Heart right ventricle (tissue), 16 donors: ENCODE measurements around the gene LNX1. TPM values are rescaled to one million over a fixed set of nuclear protein-coding genes. Genes with fewer than 3 reads are reported as not detected.

Source experiments
- ATAC-seq, 8 donors: fragments of 200-7000 bp; cut with Tn5 transposase; one replicate each; pipeline ENCODE4 v1.9.1; 2020; ENCODE audit warnings: mild to moderate bottlenecking in 8 of 8, moderate library complexity in 8 of 8, moderate number of reproducible peaks in 1 of 8
- DNase-seq, 2 donors: peaks; one replicate each; pipeline ENCODE4 v3.0.0-alpha.2; 2020
- H3K27ac ChIP-seq, 10 donors: fragments of 200-600 bp; sonication (generic) in 2 of 10; one replicate each; pipeline versions ENCODE4 v1.5.0 to v1.8.0; 2020 to 2022; ENCODE audit warnings: mild to moderate bottlenecking in 3 of 10
- H3K27me3 ChIP-seq, 7 donors: fragments of 200-600 bp; one replicate each; pipeline ENCODE4 v1.8.0; 2021 to 2022; ENCODE audit warnings: mild to moderate bottlenecking in 2 of 7
- H3K36me3 ChIP-seq, 9 donors: fragments of 200-600 bp; sonication (generic) in 1 of 9; one replicate each; pipeline versions ENCODE4 v1.5.0 to v1.8.0; 2020 to 2022; ENCODE audit warnings: mild to moderate bottlenecking in 2 of 9
- H3K4me1 ChIP-seq, 9 donors: fragments of 200-600 bp; sonication (generic) in 1 of 9; one replicate each; pipeline versions ENCODE4 v1.5.0 to v1.8.0; 2020 to 2022; ENCODE audit warnings: mild to moderate bottlenecking in 4 of 9
- H3K4me3 ChIP-seq, 10 donors: fragments of 200-600 bp; sonication (generic) in 2 of 10; one replicate each; pipeline versions ENCODE4 v1.5.0 to v1.8.0; 2020 to 2022; ENCODE audit warnings: mild to moderate bottlenecking in 7 of 10, moderate library complexity in 2 of 10
- H3K9me3 ChIP-seq, 11 donors: fragments of 200-600 bp in 10 of 11; sonication (generic) in 2 of 11; one replicate each; pipeline versions ENCODE4 v1.5.0 to v1.8.0; 2013 to 2022; ENCODE audit warnings: mild to moderate bottlenecking in 2 of 11, control low read depth in 1 of 11, moderate library complexity in 1 of 11
- CTCF ChIP-seq, 9 donors: fragments of 200-600 bp; sonication (generic) in 2 of 9; IDR thresholded peaks; one replicate each; pipeline versions ENCODE4 v1.5.0 to v1.8.0; 2021 to 2022; ENCODE audit warnings: antibody characterized with exemption in 9 of 9, mild to moderate bottlenecking in 5 of 9, moderate library complexity in 1 of 9
- WGBS, 2 donors: extraction: QIAGEN DNeasy Blood & Tissue Kit; methylation state at CpG; one replicate each; pipeline ENCODE4 v1.1.7; 2013; ENCODE audit warnings: inconsistent platforms in 1 of 2; 5-methylcytosine and 5-hydroxymethylcytosine counted together
- intact Hi-C, 10 donors: fragments of 100-400 bp; cut with DNase I; formaldehyde crosslinking; loops; one replicate each; pipeline versions ENCODE4 v1.11.1 to v1.14.2; 2022
- polyA plus RNA-seq, 2 donors: library from polyadenylated mRNA; stranded (reverse); fragments of 200-250 nt; gene quantifications; one replicate each; pipeline ENCODE4 v1.2.3, GENCODE V29; 2013
- total RNA-seq, 10 donors: library from RNA; stranded (reverse); fragmentation: NEBNext Ultra II Directional in 3 of 10; extraction: Animal tissue kit (Norgen Biotek cat#: 25700) in 3 of 10; gene quantifications; one replicate each; pipeline versions ENCODE4 v1.2.1 to v1.2.4, GENCODE V29; 2021 to 2023
- donor health status: Arrhythmogenic right ventricular cardiomyopathy.
- donor health status: ischemic (EF 13 %, LVEDD 7.1; RV severe dilation, severe dysfunction).
- donor health status: healthy with polysubstance abuse.
- donor health status: DM: no; HTN: yes; CAD: no.
- donor health status: DM: no; HTN: no; CAD: no.
- donor health status: ischemic (EF 25% LVEDD 6.9; RV normal size, moderate dysfunction).
- donor health status: ischemic (EF 25% LVEDD 5.7; RV mildly dilated, moderate dysfunction).
- donor health status: healthy.
- donor health status: DM: yes; HTN: yes; CAD: no.
- donor health status: Ischemic cardiomyopathy.
- donor health status: ischemic (EF 35%, LVEDD 5.7; RV mildly dilated, moderate dysfunction).
- donor health status: nonischemic (EF 11% LVEDD 7.7; RV severe dilation, severe dysfunction).
- donor health status: DM: yes; HTN: yes; CAD: no.
- donor health status: PGD.
- donor health status: ischemic (EF 29% LVEDD 5.4; RV normal size, mild dysfunction).
- donor health status: nonischemic (EF 23%, LVEDD 6.1; RV moderate dilation, normal function).

LNX1 gene
- total and polyA plus RNA-seq, 12 donors, result 2.0 to 16.1 (median 5.6) TPM

GRCh38 chr4:53515076-53515475 is 76.2 kb downstream of the LNX1 start:
- peaks cover 0 to 19% (median 9%) of the 10 kb centered on the region in 9 donors for H3K4me1 ChIP-seq
- intact Hi-C loops, result no loop called here
- DNase-seq (no peak), ATAC-seq (no peak)
- no peaks in the 10 kb centered on the region for H3K9me3 ChIP-seq
- H3K36me3 ChIP-seq, result no peaks in the 10 kb centered on the region
- H3K4me3 ChIP-seq, result no peak overlapping the region
- H3K27me3 ChIP-seq, result no peaks in the 10 kb centered on the region
- no peak overlapping the region for H3K27ac ChIP-seq
- WGBS, 2 donors, result 95 to 98% methylated on average over 4 of the region's 4 CpGs
- TF ChIP-seq CTCF (IDR thresholded peaks at IDR 0.05), result no peak

- Histone ChIP-seq H3K36me3 (no peaks in the 10 kb centered on the region), H3K9me3 (no peaks in the 10 kb centered on the region), H3K27ac (no peak overlapping the region), H3K27me3 (no peaks in the 10 kb centered on the region), H3K4me3 (no peak overlapping the region), H3K4me1 (peaks cover 0 to 24% (median 9%) of the 10 kb centered on the region in 9 donors)
- intact Hi-C loops, result no loop called here
- 0% methylated on average over 1 of the region's 1 CpG for WGBS, 2 donors
- no peak for DNase-seq
- TF ChIP-seq CTCF (IDR thresholded peaks at IDR 0.05), result no peak
- no peak for ATAC-seq
These were observed 76.8 kb downstream of the LNX1 start for GRCh38 chr4:53514509-53514908.

GRCh38 chr4:53512608-53513007 is 78.7 kb downstream of the LNX1 start:
- intact Hi-C loops, result no loop called here
- ATAC-seq (no peak), DNase-seq (no peak)
- WGBS, 2 donors, result 30 to 31% methylated on average over 3 of the region's 3 CpGs
- Histone ChIP-seq H3K36me3 (no peaks in the 10 kb centered on the region), H3K27me3 (no peaks in the 10 kb centered on the region), H3K4me3 (no peak overlapping the region), H3K4me1 (peaks cover 0 to 23% (median 9%) of the 10 kb centered on the region in 9 donors), H3K27ac (no peak overlapping the region), H3K9me3 (no peaks in the 10 kb centered on the region)
- TF ChIP-seq CTCF (IDR thresholded peaks at IDR 0.05), result no peak

GRCh38 chr4:53511014-53511413 is 80.3 kb downstream of the LNX1 start:
- H3K9me3 ChIP-seq, result no peaks in the 10 kb centered on the region
- DNase-seq (no peak), ATAC-seq (peak in 1 of 8 donors; percentile 25)
- peaks cover 0 to 28% (median 9%) of the 10 kb centered on the region in 9 donors for H3K4me1 ChIP-seq
- H3K4me3 ChIP-seq, result no peak overlapping the region
- H3K36me3 ChIP-seq, result peaks cover 0 to 4% (median 0%) of the 10 kb centered on the region in 9 donors
- H3K27ac ChIP-seq, result peak overlapping the region in 3 of 10 donors; percentile 1 to 32 (median 30)
- 32 to 46% methylated on average over 3 of the region's 3 CpGs for WGBS, 2 donors
- TF ChIP-seq CTCF (IDR thresholded peaks at IDR 0.05), result no peak
- intact Hi-C loops, result no loop called here
- no peaks in the 10 kb centered on the region for H3K27me3 ChIP-seq
